COR-L47 (cell line): ENCODE results near the gene SP2.
A peak's percentile ranks its signal among the peaks of the same experiment; 100 is the strongest.

ENCODE experiments used
- DNase-seq: peaks from one replicate; lab custom pipeline; 2025; lab: John Stamatoyannopoulos, UW

The SP2 gene

GRCh38 chr17:47871048-47871447 is 25.0 kb upstream of the SP2 start:
- DNase-seq: no peak

- DNase-seq: no peak
These were observed 23.9 kb upstream of the SP2 start for GRCh38 chr17:47872019-47872650.

- DNase-seq: no peak
These were observed 23.3 kb upstream of the SP2 start for GRCh38 chr17:47872651-47873161.

- DNase-seq: no peak
These were observed 22.6 kb upstream of the SP2 start for GRCh38 chr17:47873200-47874090.

GRCh38 chr17:47875011-47875985 is 20.7 kb upstream of the SP2 start:
- DNase-seq: no peak

GRCh38 chr17:47877368-47878034 is 18.5 kb upstream of the SP2 start:
- no peak for DNase-seq

- DNase-seq: no peak
These were observed 17.6 kb upstream of the SP2 start for GRCh38 chr17:47878203-47879027.

GRCh38 chr17:47879028-47879585 is 16.9 kb upstream of the SP2 start:
- DNase-seq: no peak

GRCh38 chr17:47879776-47880454 is 16.1 kb upstream of the SP2 start:
- DNase-seq: no peak

GRCh38 chr17:47882247-47882646 is 13.8 kb upstream of the SP2 start:
- no peak for DNase-seq

- DNase-seq: no peak
These were observed 13.1 kb upstream of the SP2 start for GRCh38 chr17:47882695-47883588.

GRCh38 chr17:47883589-47884426 is 12.2 kb upstream of the SP2 start:
- no peak for DNase-seq

- no peak for DNase-seq
These were observed 11.7 kb upstream of the SP2 start for GRCh38 chr17:47884427-47884740.

GRCh38 chr17:47884905-47885730 is 10.9 kb upstream of the SP2 start:
- DNase-seq: no peak

GRCh38 chr17:47888293-47888692 is 7.7 kb upstream of the SP2 start:
- DNase-seq: no peak

GRCh38 chr17:47889734-47890529 is 6.1 kb upstream of the SP2 start:
- DNase-seq: peak; percentile 88
